KMS-11 (cell line): ENCODE results near the gene ZSWIM9.

Experiments used
- H2AFZ ChIP-seq: fragments of 200-600 bp; sonication (generic); 2 replicates; pipeline ENCODE4 v1.6.1; 2016; ENCODE audit warnings: antibody characterized with exemption, mixed run types, low read depth
- H3K27ac ChIP-seq: fragments of 200-600 bp; sonication (generic); 2 replicates; pipeline ENCODE4 v1.6.1; 2016; ENCODE audit warnings: mild to moderate bottlenecking, mixed run types
- H3K27me3 ChIP-seq: fragments of 200-600 bp; sonication (generic); 2 replicates; pipeline ENCODE4 v1.6.1; 2017; ENCODE audit warnings: mild to moderate bottlenecking, low read depth, mixed run types, moderate library complexity; ENCODE audit not compliant: insufficient read depth
- H3K36me3 ChIP-seq: fragments of 200-600 bp; sonication (generic); 2 replicates; pipeline ENCODE4 v1.6.1; 2017; ENCODE audit warnings: mild to moderate bottlenecking, mixed run types; ENCODE audit not compliant: insufficient read depth
- H3K4me1 ChIP-seq: fragments of 200-600 bp; sonication (generic); 2 replicates; pipeline ENCODE4 v1.6.1; 2016; ENCODE audit warnings: mild to moderate bottlenecking, low read depth, mixed run types; ENCODE audit not compliant: poor library complexity, severe bottlenecking
- H3K4me2 ChIP-seq: fragments of 200-600 bp; sonication (generic); 2 replicates; pipeline ENCODE4 v1.7.0; 2016; ENCODE audit warnings: mild to moderate bottlenecking, mixed run types
- H3K4me3 ChIP-seq: fragments of 200-600 bp; sonication (generic); IDR thresholded peaks from 2 replicates; pipeline ENCODE4 v1.6.1; 2017; ENCODE audit warnings: low read depth, low read length, mixed read lengths; ENCODE audit not compliant: insufficient read depth
- H3K79me2 ChIP-seq: fragments of 200-600 bp; sonication (generic); 2 replicates; pipeline ENCODE4 v1.6.1; 2016; ENCODE audit warnings: low read depth, mixed run types; ENCODE audit not compliant: insufficient read depth
- H3K9ac ChIP-seq: fragments of 200-600 bp; sonication (generic); 2 replicates; pipeline ENCODE4 v1.6.1; 2016; ENCODE audit warnings: mild to moderate bottlenecking, mixed run types
- H4K20me1 ChIP-seq: fragments of 200-600 bp; sonication (generic); 2 replicates; pipeline ENCODE4 v1.6.1; 2016; ENCODE audit warnings: mild to moderate bottlenecking, mixed run types; ENCODE audit not compliant: insufficient read depth
- TF ChIP-seq, protein P1 (sequence below): fragments of 200-600 bp; sonication (generic); conservative IDR thresholded peaks from 2 replicates; pipeline ENCODE4 v1.6.1; 2017; ENCODE audit warnings: low read depth, mild to moderate bottlenecking, antibody characterized with exemption, low read length, moderate library complexity, mixed read lengths

ZSWIM9 gene

GRCh38 chr19:48123907-48124651, 46.4 kb upstream of the ZSWIM9 start:
- no peaks in the 10 kb centered on the region for H3K27me3 ChIP-seq
- TF ChIP-seq, protein P1, sequence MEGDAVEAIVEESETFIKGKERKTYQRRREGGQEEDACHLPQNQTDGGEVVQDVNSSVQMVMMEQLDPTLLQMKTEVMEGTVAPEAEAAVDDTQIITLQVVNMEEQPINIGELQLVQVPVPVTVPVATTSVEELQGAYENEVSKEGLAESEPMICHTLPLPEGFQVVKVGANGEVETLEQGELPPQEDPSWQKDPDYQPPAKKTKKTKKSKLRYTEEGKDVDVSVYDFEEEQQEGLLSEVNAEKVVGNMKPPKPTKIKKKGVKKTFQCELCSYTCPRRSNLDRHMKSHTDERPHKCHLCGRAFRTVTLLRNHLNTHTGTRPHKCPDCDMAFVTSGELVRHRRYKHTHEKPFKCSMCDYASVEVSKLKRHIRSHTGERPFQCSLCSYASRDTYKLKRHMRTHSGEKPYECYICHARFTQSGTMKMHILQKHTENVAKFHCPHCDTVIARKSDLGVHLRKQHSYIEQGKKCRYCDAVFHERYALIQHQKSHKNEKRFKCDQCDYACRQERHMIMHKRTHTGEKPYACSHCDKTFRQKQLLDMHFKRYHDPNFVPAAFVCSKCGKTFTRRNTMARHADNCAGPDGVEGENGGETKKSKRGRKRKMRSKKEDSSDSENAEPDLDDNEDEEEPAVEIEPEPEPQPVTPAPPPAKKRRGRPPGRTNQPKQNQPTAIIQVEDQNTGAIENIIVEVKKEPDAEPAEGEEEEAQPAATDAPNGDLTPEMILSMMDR: no peak
- H3K27ac ChIP-seq: no peak overlapping the region
- no peaks in the 10 kb centered on the region for H3K4me1 ChIP-seq
- no peak overlapping the region for H2AFZ ChIP-seq
- H4K20me1 ChIP-seq: no peaks in the 10 kb centered on the region
- no peaks in the 10 kb centered on the region for H3K79me2 ChIP-seq
- H3K4me3 ChIP-seq: no peak overlapping the region
- H3K9ac ChIP-seq: no peak overlapping the region
- H3K4me2 ChIP-seq: no peak overlapping the region
- H3K36me3 ChIP-seq: no peaks in the 10 kb centered on the region; the same call in 1 of the 2 replicates

DNA sequence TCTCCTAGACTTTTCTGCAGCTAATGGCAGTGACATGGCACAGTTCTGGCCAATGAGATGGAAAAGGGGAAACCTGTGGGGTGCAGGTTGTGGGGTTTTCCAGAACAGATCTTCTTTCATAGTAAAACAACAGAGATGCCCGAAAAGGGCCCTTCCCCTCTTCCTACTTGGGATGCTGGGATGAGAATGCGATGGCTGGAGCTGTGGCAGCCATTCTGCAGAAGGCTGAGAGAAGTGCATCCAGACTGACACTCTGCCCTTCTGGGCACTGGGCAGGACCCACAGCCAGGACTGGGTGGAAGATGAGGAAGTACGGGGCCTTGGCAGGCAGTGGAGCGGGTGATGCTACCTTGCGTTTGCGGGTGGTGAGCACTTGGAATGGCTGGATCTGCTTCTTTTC, 42.9 kb upstream of the ZSWIM9 start:
- Histone ChIP-seq H4K20me1 (no peaks in the 10 kb centered on the region), H3K27me3 (no peaks in the 10 kb centered on the region), H3K4me2 (no peak overlapping the region), H3K4me1 (no peaks in the 10 kb centered on the region), H3K79me2 (no peaks in the 10 kb centered on the region), H3K9ac (no peak overlapping the region), H3K4me3 (no peak overlapping the region), H2AFZ (no peak overlapping the region), H3K36me3 (no peaks in the 10 kb centered on the region; the same call in 1 of the 2 replicates), H3K27ac (no peak overlapping the region)
- TF ChIP-seq, protein P1: no peak

GRCh38 chr19:48133094-48133493, 37.4 kb upstream of the ZSWIM9 start:
- Histone ChIP-seq H3K4me1 (no peaks in the 10 kb centered on the region), H4K20me1 (no peaks in the 10 kb centered on the region), H3K27ac (no peak overlapping the region), H3K79me2 (no peaks in the 10 kb centered on the region), H3K4me3 (no peak overlapping the region), H3K4me2 (no peak overlapping the region), H3K36me3 (no peaks in the 10 kb centered on the region), H2AFZ (no peak overlapping the region), H3K27me3 (no peaks in the 10 kb centered on the region), H3K9ac (no peak overlapping the region)
- TF ChIP-seq, protein P1: no peak

GRCh38 chr19:48135411-48135810, 35.1 kb upstream of the ZSWIM9 start:
- Histone ChIP-seq H3K36me3 (no peaks in the 10 kb centered on the region), H4K20me1 (no peaks in the 10 kb centered on the region), H3K27me3 (no peaks in the 10 kb centered on the region)

More at GRCh38 chr19:48135411-48135810, 35.1 kb upstream of the ZSWIM9 start:
- TF ChIP-seq, protein P1: no peak
- H3K4me1 ChIP-seq: no peaks in the 10 kb centered on the region
- no peaks in the 10 kb centered on the region for H3K79me2 ChIP-seq
- no peak overlapping the region for H3K4me3 ChIP-seq
- H3K9ac ChIP-seq: no peak overlapping the region
- no peak overlapping the region for H2AFZ ChIP-seq
- no peak overlapping the region for H3K27ac ChIP-seq
- H3K4me2 ChIP-seq: no peak overlapping the region
